ENCODE measurements around the gene GFAP. TPM values are rescaled to one million over a fixed set of nuclear protein-coding genes. Genes with fewer than 3 reads are reported as not detected.

GFAP gene
- total and polyA plus RNA-seq, 4 donors = 0.24 to 0.42 (median 0.33) TPM; not detected in 1

- no peak overlapping the region for H3K9ac ChIP-seq (ENCODE audit: low read depth in 1 of 2, low read length in 2 of 2)
- no peak for TF ChIP-seq MAX (IDR thresholded peaks at IDR 0.05)
- TF ChIP-seq RXRA (IDR thresholded peaks at IDR 0.05) = peak in 1 of 2 donors; percentile 9
- TF ChIP-seq CTCF (IDR thresholded peaks at IDR 0.05; ENCODE audit: low read depth, low read length, missing input control) = no peak
- peak; percentile 4 to 9 for TF ChIP-seq HNF4A (conservative IDR thresholded peaks at IDR 0.05)
- no peak overlapping the region for H3K27ac ChIP-seq (ENCODE audit: low read depth in 1 of 2, low read length in 2 of 2)
- DNase-seq (ENCODE audit: low spot score) = no peak
- H3K4me3 ChIP-seq (ENCODE audit: low read depth in 1 of 3, low read length in 3 of 3) = no peak overlapping the region
- 67% methylated on average over 8 of the region's 8 CpGs for WGBS
- H3K4me1 ChIP-seq (ENCODE audit: control insufficient read depth in 4 of 4, insufficient read depth in 4 of 4, low read length in 3 of 4) = peaks cover 0 to 4% (median 2%) of the 10 kb centered on the region in 4 donors
- no peaks in the 10 kb centered on the region for H3K9me3 ChIP-seq (ENCODE audit: control insufficient read depth in 4 of 4, low read length in 3 of 4)
- H3K36me3 ChIP-seq (ENCODE audit: control insufficient read depth in 4 of 4, insufficient read depth in 3 of 4, low read depth in 1 of 4, low read length in 3 of 4) = no peaks in the 10 kb centered on the region
- H3K27me3 ChIP-seq (ENCODE audit: control insufficient read depth in 4 of 4, insufficient read depth in 4 of 4, low read length in 3 of 4) = peaks cover 0 to 4% (median 1%) of the 10 kb centered on the region in 4 donors
Measured at GRCh38 chr17:44956998-44957981, 42.0 kb upstream of the GFAP start.

- Histone ChIP-seq H3K4me3 (ENCODE audit: low read depth in 1 of 3, low read length in 3 of 3) (no peak overlapping the region), H3K9ac (ENCODE audit: low read depth in 1 of 2, low read length in 2 of 2) (no peak overlapping the region), H3K9me3 (ENCODE audit: control insufficient read depth in 4 of 4, low read length in 3 of 4) (no peaks in the 10 kb centered on the region), H3K4me1 (ENCODE audit: control insufficient read depth in 4 of 4, insufficient read depth in 4 of 4, low read length in 3 of 4) (peaks cover 0 to 4% (median 2%) of the 10 kb centered on the region in 4 donors), H3K27me3 (ENCODE audit: control insufficient read depth in 4 of 4, insufficient read depth in 4 of 4, low read length in 3 of 4) (peaks cover 0 to 4% (median 0%) of the 10 kb centered on the region in 4 donors), H3K36me3 (ENCODE audit: control insufficient read depth in 4 of 4, insufficient read depth in 3 of 4, low read depth in 1 of 4, low read length in 3 of 4) (no peaks in the 10 kb centered on the region), H3K27ac (ENCODE audit: low read depth in 1 of 2, low read length in 2 of 2) (no peak overlapping the region)
- DNase-seq (ENCODE audit: low spot score) = no peak
- no peak for TF ChIP-seq YY1 (IDR thresholded peaks at IDR 0.05)
- TF ChIP-seq NR2F2 (IDR thresholded peaks at IDR 0.05) = no peak
- TF ChIP-seq REST (IDR thresholded peaks at IDR 0.05) = no peak
- no peak for TF ChIP-seq TAF1 (conservative IDR thresholded peaks at IDR 0.05)
- TF ChIP-seq MAX (IDR thresholded peaks at IDR 0.05) = no peak
- TF ChIP-seq RAD21 (IDR thresholded peaks at IDR 0.05) = no peak
- no peak for TF ChIP-seq FOXA1 (IDR thresholded peaks at IDR 0.05)
- no peak for TF ChIP-seq EGR1 (IDR thresholded peaks at IDR 0.05; ENCODE audit: low read depth in 2 of 2)
- no peak for TF ChIP-seq HNF4A (conservative IDR thresholded peaks at IDR 0.05)
- TF ChIP-seq RXRA (IDR thresholded peaks at IDR 0.05) = no peak
- WGBS = 83% methylated on average over 8 of the region's 8 CpGs
Measured at GRCh38 chr17:44955674-44956425, 40.5 kb upstream of the GFAP start.

Data from liver (tissue), 9 donors.